ENCODE results near the gene BICC1.

Gene BICC1

GRCh38 chr10:58806970-58807628 lies 294.4 kb downstream of the BICC1 start:
- no peak for TF ChIP-seq CTCF (IDR thresholded peaks at IDR 0.05; ENCODE audit: low read depth, low read length)
- in situ Hi-C loops (cut with HindIII; ENCODE audit: low sequenced_read_pairs), result no loop called here
- no peak for DNase-seq (ENCODE audit: low read depth, low spot score)
- H3K4me3 ChIP-seq (ENCODE audit: low read depth, low read length), result no peak overlapping the region

GRCh38 chr10:58807629-58808022 lies 295.0 kb downstream of the BICC1 start:
- in situ Hi-C loops (cut with HindIII; ENCODE audit: low sequenced_read_pairs), result no loop called here
- TF ChIP-seq CTCF (IDR thresholded peaks at IDR 0.05; ENCODE audit: low read depth, low read length), result no peak
- H3K4me3 ChIP-seq (ENCODE audit: low read depth, low read length), result no peak overlapping the region
- DNase-seq (ENCODE audit: low read depth, low spot score), result no peak

GRCh38 chr10:58810751-58811150 lies 298.1 kb downstream of the BICC1 start:
- in situ Hi-C loops (cut with HindIII; ENCODE audit: low sequenced_read_pairs), result no loop called here
- H3K4me3 ChIP-seq (ENCODE audit: low read depth, low read length), result no peak overlapping the region
- no peak for DNase-seq (ENCODE audit: low read depth, low spot score)
- TF ChIP-seq CTCF (IDR thresholded peaks at IDR 0.05; ENCODE audit: low read depth, low read length), result no peak

- TF ChIP-seq CTCF (IDR thresholded peaks at IDR 0.05; ENCODE audit: low read depth, low read length), result no peak
- no peak for DNase-seq (ENCODE audit: low read depth, low spot score)
- in situ Hi-C loops (cut with HindIII; ENCODE audit: low sequenced_read_pairs), result no loop called here
- H3K4me3 ChIP-seq (ENCODE audit: low read depth, low read length), result no peak overlapping the region
These were observed 300.9 kb downstream of the BICC1 start for GRCh38 chr10:58813573-58813972.

GRCh38 chr10:58817201-58817846 lies 304.7 kb downstream of the BICC1 start:
- DNase-seq (ENCODE audit: low read depth, low spot score), result peak; percentile 31
- no peak overlapping the region for H3K4me3 ChIP-seq (ENCODE audit: low read depth, low read length)
- TF ChIP-seq CTCF (IDR thresholded peaks at IDR 0.05; ENCODE audit: low read depth, low read length), result no peak
- in situ Hi-C loops (cut with HindIII; ENCODE audit: low sequenced_read_pairs), result no loop called here

- H3K4me3 ChIP-seq (ENCODE audit: low read depth, low read length), result no peak overlapping the region
- peak; percentile 72 for DNase-seq (ENCODE audit: low read depth, low spot score)
- in situ Hi-C loops (cut with HindIII; ENCODE audit: low sequenced_read_pairs), result no loop called here
- TF ChIP-seq CTCF (IDR thresholded peaks at IDR 0.05; ENCODE audit: low read depth, low read length), result peak; percentile 10
These were observed 306.2 kb downstream of the BICC1 start for GRCh38 chr10:58818900-58819299.

Data from astrocyte of the spinal cord (primary cell).